NCI-H2227 treated with DMSO at 0.1 percent for 48 hours (cell line): ENCODE data around the gene ATOH8.
"Not testable (repeated sequence)": the region's sequence is repeated elsewhere in the genome, so short reads cannot be mapped to it uniquely, and the experiment has no call there.

Experiments used
- DNase-seq: peaks from one replicate; lab custom pipeline; 2025; lab: John Stamatoyannopoulos, UW

The ATOH8 gene

GRCh38 chr2:85828725-85829124, 74.9 kb downstream of the ATOH8 start:
- no peak for DNase-seq

- not testable (repeated sequence) for DNase-seq
These were observed 75.6 kb downstream of the ATOH8 start for GRCh38 chr2:85829394-85829793.

- DNase-seq = no peak
These were observed 76.9 kb downstream of the ATOH8 start for GRCh38 chr2:85830645-85831044.

- DNase-seq = no peak
These were observed 77.9 kb downstream of the ATOH8 start for GRCh38 chr2:85831735-85832134.

- DNase-seq = no peak
These were observed 80.7 kb downstream of the ATOH8 start for GRCh38 chr2:85834466-85834865.
